Psoas muscle (tissue), 8 donors: ENCODE data around the gene TMTC2. TPM values are rescaled to one million over a fixed set of nuclear protein-coding genes. Genes with fewer than 3 reads are reported as not detected.

Experiments used
- ATAC-seq, 4 donors: fragments of 200-7000 bp; cut with Tn5 transposase; one replicate each; pipeline ENCODE4 v1.9.1; 2020; ENCODE audit warnings: moderate library complexity in 3 of 4, mild to moderate bottlenecking in 2 of 4
- DNase-seq, 2 donors: peaks; one replicate each; pipeline ENCODE4 v3.0.0-alpha.2; 2020
- H3K27ac ChIP-seq: fragments of 200-600 bp; one replicate; pipeline ENCODE4 v1.8.0; 2022
- H3K27me3 ChIP-seq, 3 donors: fragments of 200-600 bp in 1 of 3; one replicate each; pipeline versions ENCODE4 v1.6.1 to v1.8.0; 2013 to 2022; ENCODE audit warnings: low read length in 2 of 3, mild to moderate bottlenecking in 2 of 3, moderate library complexity in 1 of 3; ENCODE audit not compliant: insufficient read depth in 3 of 3
- H3K36me3 ChIP-seq, 2 donors: fragments of 200-600 bp in 1 of 2; one replicate each; pipeline versions ENCODE4 v1.6.1 to v1.8.0; 2013 to 2022; ENCODE audit warnings: low read depth in 1 of 2, mild to moderate bottlenecking in 1 of 2, moderate library complexity in 1 of 2; ENCODE audit not compliant: insufficient read depth in 1 of 2
- H3K4me1 ChIP-seq: fragments of 200-600 bp; one replicate; pipeline ENCODE4 v1.8.0; 2022
- H3K4me3 ChIP-seq: fragments of 200-600 bp; one replicate; pipeline ENCODE4 v1.8.0; 2022; ENCODE audit warnings: mild to moderate bottlenecking
- H3K9me3 ChIP-seq: fragments of 200-600 bp; one replicate; pipeline ENCODE4 v1.8.0; 2022
- CTCF ChIP-seq: fragments of 200-600 bp; IDR thresholded peaks from one replicate; pipeline ENCODE4 v1.8.0; 2022; ENCODE audit warnings: antibody characterized with exemption
- WGBS, 3 donors: extraction: QIAGEN DNeasy Blood & Tissue Kit; methylation state at CpG; one replicate each; pipeline versions ENCODE4 v1.1.6 to v1.1.7; 2013; 5-methylcytosine and 5-hydroxymethylcytosine counted together
- intact Hi-C, 2 donors: fragments of 100-400 bp; cut with DNase I; formaldehyde crosslinking; loops; one replicate each; pipeline versions ENCODE4 v1.11.0 to v1.14.2; 2022
- polyA plus RNA-seq, 3 donors: library from polyadenylated mRNA; stranded (reverse); fragments of 200-250 nt; gene quantifications; one replicate each; pipeline ENCODE4 v1.2.3, GENCODE V29; 2013
- total RNA-seq, 4 donors: library from RNA; stranded (reverse); fragmentation: NEBNext Ultra II Directional in 2 of 4; extraction: Animal tissue kit (Norgen Biotek cat#: 25700) in 2 of 4; gene quantifications; one replicate each; pipeline versions ENCODE4 v1.2.1 to v1.2.4, GENCODE V29; 2021 to 2023
- donor health status: healthy with polysubstance abuse.
- donor health status: DM: no; HTN: no; CAD: no; lungs with moderate emphysema.
- donor health status: Bipolar disorder and iron deficiency.
- donor health status: healthy.
- donor health status: DM: yes; HTN: yes; CAD: no.
- donor health status: DM: no; HTN: no; CAD: no.
- donor health status: DM: no; HTN: no; CAD: no.
- donor health status: DM: yes; HTN: yes; CAD: no.

The TMTC2 gene
- total and polyA plus RNA-seq, 7 donors = 0.85 to 2.7 (median 1.8) TPM

GRCh38 chr12:82652071-82652470 lies 34.6 kb upstream of the TMTC2 start:
- intact Hi-C loops = no loop called here
- Histone ChIP-seq H3K27ac (no peak overlapping the region), H3K4me1 (no peaks in the 10 kb centered on the region), H3K4me3 (no peak overlapping the region), H3K36me3 (no peaks in the 10 kb centered on the region), H3K27me3 (no peaks in the 10 kb centered on the region), H3K9me3 (no peaks in the 10 kb centered on the region)
- TF ChIP-seq CTCF = no peak
- ATAC-seq (no peak), DNase-seq (no peak)
- WGBS, 3 donors = 94 to 100% (median 98%) methylated on average over 1 of the region's 1 CpG

GRCh38 chr12:82655751-82656150 lies 31.0 kb upstream of the TMTC2 start:
- Histone ChIP-seq H3K4me1 (no peaks in the 10 kb centered on the region), H3K27me3 (no peaks in the 10 kb centered on the region), H3K4me3 (no peak overlapping the region), H3K9me3 (no peaks in the 10 kb centered on the region), H3K36me3 (no peaks in the 10 kb centered on the region), H3K27ac (no peak overlapping the region)
- intact Hi-C loops = no loop called here
- WGBS, 3 donors = 33 to 55% (median 33%) methylated on average over 4 of the region's 4 CpGs
- no peak for ATAC-seq
- no peak for TF ChIP-seq CTCF
- DNase-seq = no peak

- DNase-seq (no peak), ATAC-seq (no peak)
- TF ChIP-seq CTCF = no peak
- H3K27ac ChIP-seq = no peak overlapping the region
- H3K4me3 ChIP-seq = no peak overlapping the region
- no peaks in the 10 kb centered on the region for H3K27me3 ChIP-seq
- no peaks in the 10 kb centered on the region for H3K9me3 ChIP-seq
- WGBS, 3 donors = 87 to 90% (median 88%) methylated on average over 28 of the region's 28 CpGs
- H3K36me3 ChIP-seq = no peaks in the 10 kb centered on the region
- no peaks in the 10 kb centered on the region for H3K4me1 ChIP-seq
- intact Hi-C loops = no loop called here
Measured at GRCh38 chr12:82659343-82660207, 27.1 kb upstream of the TMTC2 start.

GRCh38 chr12:82660541-82661325 lies 26.0 kb upstream of the TMTC2 start:
- ATAC-seq = no peak
- H3K9me3 ChIP-seq = no peaks in the 10 kb centered on the region
- no peak for DNase-seq
- intact Hi-C loops = no loop called here
- no peak overlapping the region for H3K27ac ChIP-seq
- no peak for TF ChIP-seq CTCF
- H3K4me1 ChIP-seq = no peaks in the 10 kb centered on the region
- 92 to 98% (median 96%) methylated on average over 3 of the region's 3 CpGs for WGBS, 3 donors
- H3K36me3 ChIP-seq = no peaks in the 10 kb centered on the region
- no peaks in the 10 kb centered on the region for H3K27me3 ChIP-seq
- H3K4me3 ChIP-seq = no peak overlapping the region
